Stimulated activated CD4-positive, alpha-beta T cell treated with anti-CD3 and anti-CD28 coated beads, Interleukin-1b, Interleukin-23, amount 100 ng/mL, for 1 hour (primary cell): ENCODE results near the gene GABBR2.
"Not testable (repeated sequence)": the region's sequence is repeated elsewhere in the genome, so short reads cannot be mapped to it uniquely, and the experiment has no call there.

ENCODE experiments used
- DNase-seq, 2 donors: peaks; one replicate each; pipeline ENCODE4 v3.0.0-alpha.2; 2020; ENCODE audit warnings: low read depth in 2 of 2

The GABBR2 gene

GRCh38 chr9:98686961-98687855, 21.5 kb downstream of the GABBR2 start:
- no peak for DNase-seq

- DNase-seq = not testable (repeated sequence)
Observed at GRCh38 chr9:98684816-98685215, 23.9 kb downstream of the GABBR2 start.

- no peak for DNase-seq
Observed at GRCh38 chr9:98678244-98678842, 30.4 kb downstream of the GABBR2 start.

GRCh38 chr9:98673681-98674080, 35.1 kb downstream of the GABBR2 start:
- no peak for DNase-seq

GRCh38 chr9:98667005-98667640, 41.6 kb downstream of the GABBR2 start:
- DNase-seq = no peak

GRCh38 chr9:98665501-98665900, 43.2 kb downstream of the GABBR2 start:
- DNase-seq = no peak

GRCh38 chr9:98660541-98660940, 48.2 kb downstream of the GABBR2 start:
- DNase-seq = no peak

GRCh38 chr9:98658951-98659351, 49.8 kb downstream of the GABBR2 start:
- DNase-seq = no peak

- no peak for DNase-seq
Observed at GRCh38 chr9:98657897-98658296, 50.8 kb downstream of the GABBR2 start.

- no peak for DNase-seq
Observed at GRCh38 chr9:98656511-98656910, 52.2 kb downstream of the GABBR2 start.

- not testable (repeated sequence) for DNase-seq
Observed at GRCh38 chr9:98655428-98655827, 53.3 kb downstream of the GABBR2 start.

GRCh38 chr9:98654247-98654646, 54.5 kb downstream of the GABBR2 start:
- no peak for DNase-seq

GRCh38 chr9:98652741-98653140, 56.0 kb downstream of the GABBR2 start:
- DNase-seq = no peak

GRCh38 chr9:98652302-98652701, 56.4 kb downstream of the GABBR2 start:
- DNase-seq = no peak

GRCh38 chr9:98647236-98647635, 61.5 kb downstream of the GABBR2 start:
- no peak for DNase-seq

GRCh38 chr9:98644011-98644410, 64.7 kb downstream of the GABBR2 start:
- no peak for DNase-seq

GRCh38 chr9:98642661-98643312, 65.9 kb downstream of the GABBR2 start:
- no peak for DNase-seq

GRCh38 chr9:98641695-98642094, 67.0 kb downstream of the GABBR2 start:
- DNase-seq = no peak

GRCh38 chr9:98640394-98640793, 68.3 kb downstream of the GABBR2 start:
- DNase-seq = no peak

- no peak for DNase-seq
Observed at GRCh38 chr9:98639133-98639532, 69.6 kb downstream of the GABBR2 start.

- DNase-seq = no peak
Observed at GRCh38 chr9:98637381-98637780, 71.4 kb downstream of the GABBR2 start.

GRCh38 chr9:98635374-98635773, 73.4 kb downstream of the GABBR2 start:
- DNase-seq = no peak
